HFF-Myc (cell line): ENCODE measurements around the gene C2CD4D.
"Not testable (repeated sequence)": the region's sequence is repeated elsewhere in the genome, so short reads cannot be mapped to it uniquely, and the experiment has no call there.

Experiments used
- DNase-seq: peaks from one replicate; pipeline ENCODE4 v3.0.0-alpha.2; 2011; ENCODE audit warnings: low read depth; ENCODE audit errors: extremely low read depth
- H3K4me3 ChIP-seq: replicated peaks from 2 replicates; pipeline ENCODE4 v1.5.1; 2011; ENCODE audit warnings: low read depth, mild to moderate bottlenecking, control low read depth, low read length
- CTCF ChIP-seq: IDR thresholded peaks from 2 replicates; pipeline ENCODE4 v1.5.1; 2012; ENCODE audit warnings: mild to moderate bottlenecking, low read depth, low read length, control low read depth; ENCODE audit errors: missing control alignments

The C2CD4D gene

GRCh38 chr1:151855933-151856332, 16.3 kb upstream of the C2CD4D start:
- no peak for TF ChIP-seq CTCF
- DNase-seq: no peak
- H3K4me3 ChIP-seq: no peak overlapping the region

GRCh38 chr1:151855516-151855915, 15.9 kb upstream of the C2CD4D start:
- DNase-seq, H3K4me3 ChIP-seq: not testable (repeated sequence)

- TF ChIP-seq CTCF: no peak
- H3K4me3 ChIP-seq: no peak overlapping the region
- no peak for DNase-seq
Measured at GRCh38 chr1:151854658-151855057, 15.0 kb upstream of the C2CD4D start.

GRCh38 chr1:151853411-151853943, 13.9 kb upstream of the C2CD4D start, which contains the start of gene THEM5:
Gene THEM5 (minus strand): TSS chr1:151853712. CDS start chr1:151853565, 147 bp downstream.
- DNase-seq: no peak
- TF ChIP-seq CTCF: no peak
- H3K4me3 ChIP-seq: no peak within 1 kb of the TSS

- no peak for TF ChIP-seq CTCF
- DNase-seq: no peak
- H3K4me3 ChIP-seq: no peak overlapping the region
Measured at GRCh38 chr1:151852733-151853132, 13.1 kb upstream of the C2CD4D start.

- no peak for DNase-seq
- TF ChIP-seq CTCF: no peak
- no peak overlapping the region for H3K4me3 ChIP-seq
Measured at GRCh38 chr1:151851886-151852285, 12.3 kb upstream of the C2CD4D start.

GRCh38 chr1:151849871-151850270, 10.3 kb upstream of the C2CD4D start:
- no peak overlapping the region for H3K4me3 ChIP-seq
- TF ChIP-seq CTCF: no peak

More at GRCh38 chr1:151849871-151850270, 10.3 kb upstream of the C2CD4D start:
- no peak for DNase-seq
